ENCODE results near the gene DDB1.

The DDB1 gene

DNA sequence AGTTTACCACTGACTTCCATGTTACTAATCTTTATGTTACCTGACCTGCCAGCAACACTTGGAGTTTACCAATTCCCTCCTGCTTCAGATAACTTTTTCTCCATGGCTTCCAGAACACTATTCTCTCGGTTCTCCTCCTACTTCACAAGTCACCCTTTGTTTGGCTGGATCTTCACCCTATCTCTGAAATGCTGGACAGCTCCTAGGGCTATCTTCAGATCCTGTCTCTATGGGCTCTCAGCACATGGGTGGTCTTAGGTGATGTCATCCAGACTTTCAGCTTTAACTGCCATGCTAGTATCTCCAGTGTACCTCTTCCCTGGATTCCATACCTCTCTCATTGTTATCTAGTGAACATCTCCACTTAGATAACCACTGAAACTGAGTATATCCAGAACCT lies 25.6 kb downstream of the DDB1 start:
- H3K27me3 ChIP-seq (ENCODE audit: low read depth, low read length): no peaks in the 10 kb centered on the region
- H3K4me1 ChIP-seq (ENCODE audit: control insufficient read depth in 1 of 2, insufficient read depth in 2 of 2, low read length in 2 of 2): no peaks in the 10 kb centered on the region
- no peak overlapping the region for H3K4me3 ChIP-seq (ENCODE audit: low read depth in 1 of 2, low read length in 2 of 2)
- H3K9me3 ChIP-seq (ENCODE audit: control insufficient read depth in 1 of 2, low read length in 2 of 2): no peaks in the 10 kb centered on the region
- no peak overlapping the region for H3K27ac ChIP-seq (ENCODE audit: low read length)
- peaks cover 77 to 92% of the 10 kb centered on the region in 2 donors for H3K36me3 ChIP-seq (ENCODE audit: control insufficient read depth in 1 of 2, insufficient read depth in 2 of 2, low read length in 2 of 2)

DNA sequence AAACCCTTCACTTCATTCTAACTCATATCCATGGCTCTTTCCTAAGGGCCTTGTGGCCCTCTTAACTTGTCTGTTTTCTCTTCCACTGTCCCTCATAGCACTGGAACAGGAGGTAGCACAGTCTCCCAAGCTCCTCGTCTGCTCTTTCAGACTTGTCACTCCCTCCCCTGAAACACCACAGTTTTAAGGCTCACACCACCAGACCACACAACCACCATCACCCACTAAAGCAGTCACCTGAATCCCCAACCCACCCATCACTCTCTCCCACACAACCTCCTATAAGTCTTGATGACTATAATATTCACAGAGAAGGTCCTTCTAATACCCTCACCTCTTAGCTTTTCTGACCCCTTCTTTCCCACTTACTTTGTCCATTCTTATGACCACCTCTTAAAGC lies 26.7 kb downstream of the DDB1 start:
- Histone ChIP-seq H3K4me1 (ENCODE audit: control insufficient read depth in 1 of 2, insufficient read depth in 2 of 2, low read length in 2 of 2) (no peaks in the 10 kb centered on the region), H3K27ac (ENCODE audit: low read length) (no peak overlapping the region), H3K36me3 (ENCODE audit: control insufficient read depth in 1 of 2, insufficient read depth in 2 of 2, low read length in 2 of 2) (peaks cover 77 to 92% of the 10 kb centered on the region in 2 donors), H3K4me3 (ENCODE audit: low read depth in 1 of 2, low read length in 2 of 2) (no peak overlapping the region), H3K27me3 (ENCODE audit: low read depth, low read length) (no peaks in the 10 kb centered on the region), H3K9me3 (ENCODE audit: control insufficient read depth in 1 of 2, low read length in 2 of 2) (no peaks in the 10 kb centered on the region)

- Histone ChIP-seq H3K9me3 (ENCODE audit: control insufficient read depth in 1 of 2, low read length in 2 of 2) (no peaks in the 10 kb centered on the region), H3K36me3 (ENCODE audit: control insufficient read depth in 1 of 2, insufficient read depth in 2 of 2, low read length in 2 of 2) (peaks cover 78 to 94% of the 10 kb centered on the region in 2 donors), H3K27ac (ENCODE audit: low read length) (no peak overlapping the region), H3K4me3 (ENCODE audit: low read depth in 1 of 2, low read length in 2 of 2) (no peak overlapping the region), H3K27me3 (ENCODE audit: low read depth, low read length) (no peaks in the 10 kb centered on the region), H3K4me1 (ENCODE audit: control insufficient read depth in 1 of 2, insufficient read depth in 2 of 2, low read length in 2 of 2) (no peaks in the 10 kb centered on the region)
Observed at GRCh38 chr11:61305417-61305816, 27.5 kb downstream of the DDB1 start.

- Histone ChIP-seq H3K27ac (ENCODE audit: low read length) (no peak overlapping the region), H3K9me3 (ENCODE audit: control insufficient read depth in 1 of 2, low read length in 2 of 2) (no peaks in the 10 kb centered on the region), H3K4me3 (ENCODE audit: low read depth in 1 of 2, low read length in 2 of 2) (no peak overlapping the region), H3K27me3 (ENCODE audit: low read depth, low read length) (no peaks in the 10 kb centered on the region), H3K4me1 (ENCODE audit: control insufficient read depth in 1 of 2, insufficient read depth in 2 of 2, low read length in 2 of 2) (peaks cover 0 to under 1% of the 10 kb centered on the region in 2 donors), H3K36me3 (ENCODE audit: control insufficient read depth in 1 of 2, insufficient read depth in 2 of 2, low read length in 2 of 2) (peaks cover 77 to 94% of the 10 kb centered on the region in 2 donors)
Observed at GRCh38 chr11:61303725-61304124, 29.2 kb downstream of the DDB1 start.

GRCh38 chr11:61302550-61302949 lies 30.4 kb downstream of the DDB1 start:
- no peaks in the 10 kb centered on the region for H3K9me3 ChIP-seq (ENCODE audit: control insufficient read depth in 1 of 2, low read length in 2 of 2)
- H3K27ac ChIP-seq (ENCODE audit: low read length): no peak overlapping the region
- H3K27me3 ChIP-seq (ENCODE audit: low read depth, low read length): no peaks in the 10 kb centered on the region
- no peak overlapping the region for H3K4me3 ChIP-seq (ENCODE audit: low read depth in 1 of 2, low read length in 2 of 2)
- H3K4me1 ChIP-seq (ENCODE audit: control insufficient read depth in 1 of 2, insufficient read depth in 2 of 2, low read length in 2 of 2): peaks cover 1 to 12% of the 10 kb centered on the region in 2 donors
- H3K36me3 ChIP-seq (ENCODE audit: control insufficient read depth in 1 of 2, insufficient read depth in 2 of 2, low read length in 2 of 2): peaks cover 68 to 93% of the 10 kb centered on the region in 2 donors

DNA sequence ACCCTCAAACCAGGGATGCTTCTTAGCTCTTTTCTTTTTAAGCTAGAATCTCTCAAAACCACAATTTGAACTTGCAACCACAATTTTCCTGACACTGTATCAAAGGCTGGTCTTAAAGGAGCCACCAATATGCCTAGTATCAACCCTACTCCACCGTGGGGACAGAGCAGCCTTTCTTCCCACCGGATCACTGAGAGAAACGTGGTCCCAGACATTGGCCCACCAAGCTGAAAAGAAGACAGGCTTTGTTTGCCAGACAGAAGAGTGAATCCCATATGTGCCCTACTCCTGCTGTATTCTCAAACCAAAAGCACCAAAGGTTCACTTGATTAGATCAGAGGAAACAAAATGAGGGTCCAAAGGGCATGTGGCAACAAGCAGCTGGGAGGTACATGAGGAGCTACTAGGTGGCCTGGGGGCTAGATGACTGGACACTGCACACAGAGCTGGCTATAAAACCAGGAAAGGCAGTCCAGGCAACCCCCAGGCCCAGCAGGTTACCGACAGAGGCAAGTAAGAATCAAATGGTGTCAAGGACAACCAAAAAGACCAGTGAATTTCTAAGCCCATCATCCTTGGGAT lies 34.2 kb downstream of the DDB1 start:
- H3K27me3 ChIP-seq (ENCODE audit: low read depth, low read length): no peaks in the 10 kb centered on the region
- no peak overlapping the region for H3K4me3 ChIP-seq (ENCODE audit: low read depth in 1 of 2, low read length in 2 of 2)
- peaks cover 11 to 36% of the 10 kb centered on the region in 2 donors for H3K4me1 ChIP-seq (ENCODE audit: control insufficient read depth in 1 of 2, insufficient read depth in 2 of 2, low read length in 2 of 2)
- no peaks in the 10 kb centered on the region for H3K9me3 ChIP-seq (ENCODE audit: control insufficient read depth in 1 of 2, low read length in 2 of 2)
- peak overlapping the region; percentile 27 for H3K27ac ChIP-seq (ENCODE audit: low read length)
- H3K36me3 ChIP-seq (ENCODE audit: control insufficient read depth in 1 of 2, insufficient read depth in 2 of 2, low read length in 2 of 2): peaks cover 46 to 61% of the 10 kb centered on the region in 2 donors

DNA sequence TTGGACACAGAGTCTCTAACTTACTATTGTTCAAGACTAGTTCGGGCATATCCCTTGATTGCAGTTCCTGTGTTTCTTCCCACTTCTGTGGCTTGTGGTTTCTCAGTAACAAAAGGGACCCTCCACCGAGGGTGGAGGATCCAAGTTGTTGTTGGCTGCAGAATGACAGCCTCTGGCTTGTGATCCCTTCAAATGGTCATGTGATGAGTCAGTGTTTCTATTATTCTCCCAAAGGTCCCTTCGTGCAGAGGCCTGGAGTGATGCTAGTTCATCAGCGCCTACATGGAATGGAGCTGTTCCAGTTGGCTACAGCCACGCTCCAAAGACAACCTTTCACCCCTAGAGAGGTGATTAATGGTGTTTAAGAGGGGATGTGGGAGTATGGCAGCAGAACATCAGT lies 35.2 kb downstream of the DDB1 start:
- Histone ChIP-seq H3K27ac (ENCODE audit: low read length) (no peak overlapping the region), H3K4me1 (ENCODE audit: control insufficient read depth in 1 of 2, insufficient read depth in 2 of 2, low read length in 2 of 2) (peaks cover 11 to 41% of the 10 kb centered on the region in 2 donors), H3K36me3 (ENCODE audit: control insufficient read depth in 1 of 2, insufficient read depth in 2 of 2, low read length in 2 of 2) (peaks cover 39 to 51% of the 10 kb centered on the region in 2 donors), H3K4me3 (ENCODE audit: low read depth in 1 of 2, low read length in 2 of 2) (no peak overlapping the region), H3K9me3 (ENCODE audit: control insufficient read depth in 1 of 2, low read length in 2 of 2) (no peaks in the 10 kb centered on the region), H3K27me3 (ENCODE audit: low read depth, low read length) (no peaks in the 10 kb centered on the region)

- no peak overlapping the region for H3K4me3 ChIP-seq (ENCODE audit: low read depth in 1 of 2, low read length in 2 of 2)
- H3K27ac ChIP-seq (ENCODE audit: low read length): no peak overlapping the region
- H3K36me3 ChIP-seq (ENCODE audit: control insufficient read depth in 1 of 2, insufficient read depth in 2 of 2, low read length in 2 of 2): peaks cover 35 to 47% of the 10 kb centered on the region in 2 donors
- no peaks in the 10 kb centered on the region for H3K27me3 ChIP-seq (ENCODE audit: low read depth, low read length)
- H3K9me3 ChIP-seq (ENCODE audit: control insufficient read depth in 1 of 2, low read length in 2 of 2): no peaks in the 10 kb centered on the region
- peaks cover 11 to 41% of the 10 kb centered on the region in 2 donors for H3K4me1 ChIP-seq (ENCODE audit: control insufficient read depth in 1 of 2, insufficient read depth in 2 of 2, low read length in 2 of 2)
Observed at GRCh38 chr11:61297341-61297740, 35.6 kb downstream of the DDB1 start.

DNA sequence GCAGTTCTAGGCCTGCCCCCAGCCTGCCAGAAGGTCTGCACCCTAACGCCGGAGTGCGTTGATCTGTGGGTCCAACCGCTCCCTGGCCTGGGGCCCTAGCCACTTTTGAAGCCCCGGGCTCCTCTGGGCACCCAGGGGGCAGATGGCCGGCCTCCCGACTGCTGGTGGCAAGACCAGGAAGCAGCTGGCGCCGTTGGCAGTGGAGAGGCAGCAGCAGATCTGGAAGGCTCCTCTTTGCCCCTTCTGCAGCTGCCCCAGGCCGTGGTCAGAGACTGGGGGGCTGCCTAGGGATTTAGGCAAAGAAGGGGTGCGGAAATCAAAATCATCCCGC lies 37.3 kb downstream of the DDB1 start:
- no peaks in the 10 kb centered on the region for H3K27me3 ChIP-seq (ENCODE audit: low read depth, low read length)
- no peaks in the 10 kb centered on the region for H3K9me3 ChIP-seq (ENCODE audit: control insufficient read depth in 1 of 2, low read length in 2 of 2)
- H3K27ac ChIP-seq (ENCODE audit: low read length): no peak overlapping the region
- peak overlapping the region; percentile 21 to 72 for H3K4me3 ChIP-seq (ENCODE audit: low read depth in 1 of 2, low read length in 2 of 2)
- H3K4me1 ChIP-seq (ENCODE audit: control insufficient read depth in 1 of 2, insufficient read depth in 2 of 2, low read length in 2 of 2): peaks cover 11 to 41% of the 10 kb centered on the region in 2 donors
- peaks cover 20 to 29% of the 10 kb centered on the region in 2 donors for H3K36me3 ChIP-seq (ENCODE audit: control insufficient read depth in 1 of 2, insufficient read depth in 2 of 2, low read length in 2 of 2)

DNA sequence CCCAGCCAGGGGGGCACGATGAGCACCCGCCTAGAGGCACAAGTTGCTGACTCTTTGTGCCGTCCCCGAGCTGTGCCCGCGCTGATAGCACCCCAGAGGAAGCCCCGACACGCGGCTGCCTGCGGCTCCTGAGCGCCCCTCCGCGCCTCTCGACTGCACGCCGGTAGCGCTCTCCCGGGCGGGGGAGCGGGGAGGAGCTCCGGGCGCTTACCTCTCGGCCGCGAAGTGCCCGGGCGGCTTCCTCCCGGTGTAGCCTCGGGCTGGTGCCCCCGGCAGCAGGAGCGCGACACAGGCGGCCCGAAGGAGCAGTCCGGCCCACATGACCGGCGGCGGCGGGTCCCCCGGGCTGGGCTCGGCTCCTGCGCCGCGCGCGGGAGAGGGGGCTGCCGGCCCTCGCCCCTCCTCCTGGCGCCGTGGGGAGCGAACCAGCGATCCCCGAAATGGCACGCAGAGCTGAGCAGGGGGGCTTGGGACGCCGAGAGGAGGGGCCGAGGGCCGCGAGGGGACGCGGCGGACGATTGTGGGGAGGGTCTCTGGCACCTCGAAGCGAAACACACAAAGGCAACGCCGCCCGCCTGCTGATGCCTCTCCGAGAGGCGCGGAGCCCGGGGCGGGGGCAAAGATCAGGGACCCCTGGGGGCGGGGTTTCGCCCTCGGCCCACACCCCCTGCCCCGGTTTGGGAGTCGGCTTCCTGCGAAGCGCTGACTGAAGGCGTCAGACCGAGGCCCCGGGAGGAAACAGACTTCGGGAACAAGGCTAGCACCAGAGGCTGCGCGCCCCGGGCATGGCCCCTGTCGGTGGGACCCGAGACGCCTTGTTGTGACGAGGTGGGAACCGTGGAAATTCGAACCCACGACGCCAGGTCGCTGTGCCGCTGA lies 37.9 kb downstream of the DDB1 start, which contains the start of gene VWCE:
TSS of gene VWCE (minus strand) at position 600 of the 879 bp plus-strand sequence. CDS start at position 321, 279 bp downstream.
- Histone ChIP-seq H3K4me1 (ENCODE audit: control insufficient read depth in 1 of 2, insufficient read depth in 2 of 2, low read length in 2 of 2) (peaks cover 11 to 41% of the 10 kb centered on the region in 2 donors), H3K9me3 (ENCODE audit: control insufficient read depth in 1 of 2, low read length in 2 of 2) (no peaks in the 10 kb centered on the region), H3K27ac (ENCODE audit: low read length) (no peak within 1 kb of the TSS), H3K36me3 (ENCODE audit: control insufficient read depth in 1 of 2, insufficient read depth in 2 of 2, low read length in 2 of 2) (peaks cover 14 to 23% of the 10 kb centered on the region in 2 donors), H3K27me3 (ENCODE audit: low read depth, low read length) (no peaks in the 10 kb centered on the region), H3K4me3 (ENCODE audit: low read depth in 1 of 2, low read length in 2 of 2) (peak within 1 kb of the TSS; percentile 59 to 72)

- peak overlapping the region; percentile 59 to 72 for H3K4me3 ChIP-seq (ENCODE audit: low read depth in 1 of 2, low read length in 2 of 2)
- no peaks in the 10 kb centered on the region for H3K27me3 ChIP-seq (ENCODE audit: low read depth, low read length)
- no peaks in the 10 kb centered on the region for H3K9me3 ChIP-seq (ENCODE audit: control insufficient read depth in 1 of 2, low read length in 2 of 2)
- H3K4me1 ChIP-seq (ENCODE audit: control insufficient read depth in 1 of 2, insufficient read depth in 2 of 2, low read length in 2 of 2): peaks cover 11 to 41% of the 10 kb centered on the region in 2 donors
- peak overlapping the region; percentile 20 for H3K27ac ChIP-seq (ENCODE audit: low read length)
- peaks cover 6 to 14% of the 10 kb centered on the region in 2 donors for H3K36me3 ChIP-seq (ENCODE audit: control insufficient read depth in 1 of 2, insufficient read depth in 2 of 2, low read length in 2 of 2)
Observed at GRCh38 chr11:61293867-61294716, 38.8 kb downstream of the DDB1 start.

All from muscle layer of duodenum (tissue), 2 donors.